NB4 (cell line): ENCODE data around the gene ASAP2.
A peak's percentile ranks its signal among the peaks of the same experiment; 100 is the strongest.

Source experiments
- DNase-seq: peaks from one replicate; pipeline ENCODE4 v3.0.0; 2010; ENCODE audit warnings: low read depth
- H3K4me3 ChIP-seq: one replicate; pipeline ENCODE4 v1.5.1; 2011; ENCODE audit warnings: mild to moderate bottlenecking, low read depth, low read length, moderate library complexity
- CTCF ChIP-seq: IDR thresholded peaks from one replicate; pipeline ENCODE4 v1.5.1; 2012; ENCODE audit warnings: low read depth, low read length
- MYC ChIP-seq: IDR thresholded peaks from 2 replicates; pipeline ENCODE4 v1.6.1; 2011; ENCODE audit warnings: low read depth, low read length
- POLR2A ChIP-seq: IDR thresholded peaks from 2 replicates; pipeline ENCODE4 v1.6.1; 2011; ENCODE audit warnings: mild to moderate bottlenecking; ENCODE audit not compliant: insufficient read length; ENCODE audit errors: extremely low read depth
- TF ChIP-seq, protein P1 (sequence below): IDR thresholded peaks from 2 replicates; pipeline ENCODE4 v1.6.1; 2011; ENCODE audit warnings: low read depth, low read length

The ASAP2 gene

GRCh38 chr2:9169349-9170107, 37.1 kb upstream of the ASAP2 start:
- H3K4me3 ChIP-seq: no peak overlapping the region
- TF ChIP-seq CTCF: no peak
- TF ChIP-seq POLR2A: no peak
- TF ChIP-seq MYC: no peak
- TF ChIP-seq, protein P1, sequence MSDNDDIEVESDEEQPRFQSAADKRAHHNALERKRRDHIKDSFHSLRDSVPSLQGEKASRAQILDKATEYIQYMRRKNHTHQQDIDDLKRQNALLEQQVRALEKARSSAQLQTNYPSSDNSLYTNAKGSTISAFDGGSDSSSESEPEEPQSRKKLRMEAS: no peak
- DNase-seq: peak; percentile 63

DNA sequence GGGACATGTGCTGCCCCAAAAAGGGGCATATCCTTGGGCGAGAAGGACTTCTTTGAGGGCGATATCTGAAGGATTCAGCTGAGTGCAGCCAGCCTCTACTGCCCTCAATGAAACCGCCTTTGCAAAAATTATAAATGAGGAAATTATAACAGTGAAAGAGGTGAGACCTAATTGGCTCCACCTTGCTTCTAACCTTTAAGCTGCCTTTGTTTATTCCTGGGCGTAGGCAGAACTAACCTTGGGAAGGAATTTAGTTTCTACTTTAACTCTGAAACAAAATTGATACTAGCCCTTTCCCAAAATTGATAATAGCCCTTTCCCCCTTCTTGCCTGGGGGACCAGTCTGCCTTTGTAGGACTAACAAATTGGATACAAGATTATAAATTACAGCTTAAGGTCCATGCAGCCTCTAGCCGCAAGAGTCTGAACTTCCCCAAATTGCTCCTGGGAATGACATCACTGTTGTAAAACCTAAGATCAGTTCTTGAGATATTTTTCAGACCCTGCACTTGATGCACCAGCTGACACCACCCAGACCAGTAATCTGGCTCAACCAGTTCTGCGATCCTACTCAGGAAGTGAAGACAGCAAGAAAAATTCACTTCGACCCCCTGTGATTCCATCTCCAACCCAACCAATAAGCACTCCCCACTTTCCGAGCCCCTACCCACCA, 36.0 kb upstream of the ASAP2 start:
- DNase-seq: peak; percentile 88
- TF ChIP-seq, protein P1: no peak
- TF ChIP-seq CTCF (no peak), POLR2A (no peak), MYC (no peak)

GRCh38 chr2:9174771-9175437, 31.7 kb upstream of the ASAP2 start:
- no peak overlapping the region for H3K4me3 ChIP-seq
- DNase-seq: peak; percentile 62
- TF ChIP-seq POLR2A: no peak
- TF ChIP-seq MYC: no peak
- TF ChIP-seq, protein P1: no peak
- TF ChIP-seq CTCF: no peak

More for the DNA sequence above, 36.0 kb upstream of the ASAP2 start:
- no peak overlapping the region for H3K4me3 ChIP-seq

- no peak for DNase-seq
- H3K4me3 ChIP-seq: no peak overlapping the region
- no peak for TF ChIP-seq CTCF
- no peak for TF ChIP-seq POLR2A
- no peak for TF ChIP-seq MYC
- TF ChIP-seq, protein P1: no peak
Measured at GRCh38 chr2:9178110-9178903, 28.3 kb upstream of the ASAP2 start.

DNA sequence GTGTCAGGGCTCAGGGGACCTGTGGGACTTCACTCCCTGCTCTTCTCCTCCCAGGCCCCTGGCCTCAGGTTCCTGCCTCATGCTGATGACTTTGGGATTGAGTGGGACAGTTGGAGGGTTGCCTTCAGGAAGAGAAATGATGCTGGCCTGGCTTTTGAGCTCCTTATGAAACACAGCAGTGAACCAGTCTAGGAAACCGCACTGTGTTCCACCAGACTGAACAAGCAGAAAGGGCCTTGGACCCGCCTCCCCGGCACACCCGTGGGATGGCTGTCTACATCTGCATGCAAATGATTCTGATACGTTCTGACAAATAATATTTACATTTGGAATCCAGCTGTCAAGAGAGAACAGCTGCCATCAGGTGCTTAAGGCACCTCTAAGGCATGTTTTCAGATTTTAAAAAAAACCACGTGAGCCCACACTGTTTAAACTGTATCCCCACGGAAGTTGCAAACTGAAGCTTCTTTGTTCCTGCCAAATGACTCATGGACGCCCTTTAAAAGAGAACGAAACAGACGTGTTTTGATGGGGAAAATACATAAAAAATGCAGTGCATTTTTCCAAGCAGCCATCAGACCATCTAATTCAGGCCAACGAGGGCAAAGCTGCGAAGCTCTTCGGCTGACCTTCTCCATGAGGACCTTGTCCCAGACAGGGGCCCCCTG, 27.6 kb upstream of the ASAP2 start:
- DNase-seq: no peak
- H3K4me3 ChIP-seq: no peak overlapping the region
- TF ChIP-seq, protein P1: no peak
- TF ChIP-seq CTCF (no peak), POLR2A (no peak), MYC (no peak)
